Effector CD4-positive, alpha-beta T cell (primary cell): ENCODE data around the gene PPIL4.

Source experiments
- DNase-seq: peaks from one replicate; pipeline ENCODE4 v3.0.0-alpha.2; 2020

The PPIL4 gene

GRCh38 chr6:149457316-149457884, 88.4 kb downstream of the PPIL4 start:
- DNase-seq: no peak

- DNase-seq: no peak
Observed at GRCh38 chr6:149456311-149457021, 89.4 kb downstream of the PPIL4 start.

- no peak for DNase-seq
Observed at GRCh38 chr6:149455031-149455732, 90.7 kb downstream of the PPIL4 start.
